ENCODE results near the gene LCMT1.

GRCh38 chr16:25063102-25063501 is 48.4 kb upstream of the LCMT1 start:
- no peak for TF ChIP-seq CTCF (IDR thresholded peaks at IDR 0.05)
- TF ChIP-seq POLR2A (IDR thresholded peaks at IDR 0.05): no peak
- no peak for TF ChIP-seq EP300 (IDR thresholded peaks at IDR 0.05)

Measured in ovary (tissue), 3 donors.